Keratinocyte (primary cell): Measurements from ENCODE around the gene DPH5.

Experiments
- EZH2 ChIP-seq: IDR thresholded peaks from one replicate; pipeline ENCODE4 v1.6.1; 2012; ENCODE audit warnings: inconsistent platforms, mild to moderate bottlenecking, low read length, moderate library complexity
- TF ChIP-seq, protein P1 (sequence below), 3 experiments: IDR thresholded peaks in 1 of 3; conservative IDR thresholded peaks in 1 of 3; optimal IDR thresholded peaks in 1 of 3; 2 replicates in 2 of 3; 3 replicates in 1 of 3; pipeline versions ENCODE3 to v1.5.1; 2011; ENCODE audit warnings: low read length in 3 of 3, mild to moderate bottlenecking in 3 of 3, moderate library complexity in 2 of 3, control low read depth in 1 of 3, inconsistent platforms in 1 of 3; ENCODE audit not compliant: insufficient read depth in 2 of 3; ENCODE audit errors: extremely low read depth in 1 of 3

- TF ChIP-seq, protein P1, sequence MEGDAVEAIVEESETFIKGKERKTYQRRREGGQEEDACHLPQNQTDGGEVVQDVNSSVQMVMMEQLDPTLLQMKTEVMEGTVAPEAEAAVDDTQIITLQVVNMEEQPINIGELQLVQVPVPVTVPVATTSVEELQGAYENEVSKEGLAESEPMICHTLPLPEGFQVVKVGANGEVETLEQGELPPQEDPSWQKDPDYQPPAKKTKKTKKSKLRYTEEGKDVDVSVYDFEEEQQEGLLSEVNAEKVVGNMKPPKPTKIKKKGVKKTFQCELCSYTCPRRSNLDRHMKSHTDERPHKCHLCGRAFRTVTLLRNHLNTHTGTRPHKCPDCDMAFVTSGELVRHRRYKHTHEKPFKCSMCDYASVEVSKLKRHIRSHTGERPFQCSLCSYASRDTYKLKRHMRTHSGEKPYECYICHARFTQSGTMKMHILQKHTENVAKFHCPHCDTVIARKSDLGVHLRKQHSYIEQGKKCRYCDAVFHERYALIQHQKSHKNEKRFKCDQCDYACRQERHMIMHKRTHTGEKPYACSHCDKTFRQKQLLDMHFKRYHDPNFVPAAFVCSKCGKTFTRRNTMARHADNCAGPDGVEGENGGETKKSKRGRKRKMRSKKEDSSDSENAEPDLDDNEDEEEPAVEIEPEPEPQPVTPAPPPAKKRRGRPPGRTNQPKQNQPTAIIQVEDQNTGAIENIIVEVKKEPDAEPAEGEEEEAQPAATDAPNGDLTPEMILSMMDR (optimal IDR thresholded peaks at IDR 0.05 in 1 of 3, IDR thresholded peaks at IDR 0.05 in 1 of 3, conservative IDR thresholded peaks at IDR 0.05 in 1 of 3; ENCODE audit: extremely low read depth in 1 of 3, insufficient read depth in 2 of 3, low read length in 3 of 3): no peak
- TF ChIP-seq EZH2: no peak
Measured at GRCh38 chr1:101005871-101006270, 19.7 kb downstream of the DPH5 start.
